Measurements from ENCODE around the gene MOBP.

DNA sequence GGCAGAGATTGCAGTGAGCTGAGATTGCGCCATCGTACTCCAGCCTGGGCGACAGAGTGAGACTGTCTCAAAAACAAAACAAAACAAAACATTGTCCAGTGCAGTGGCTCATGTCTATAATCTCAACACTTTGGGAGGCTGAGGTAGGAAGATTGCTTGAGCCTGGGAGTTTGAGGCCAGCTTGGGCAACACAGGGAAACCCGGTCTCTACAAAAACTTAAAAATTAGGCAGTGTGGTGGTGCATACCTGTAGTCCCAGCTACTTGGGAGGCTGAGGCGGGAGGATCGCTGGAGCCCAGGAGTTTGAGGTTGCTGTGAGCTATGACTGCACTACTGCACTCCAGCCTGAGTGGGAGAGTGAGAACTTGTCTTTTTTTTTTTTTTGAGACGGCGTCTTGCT, 27.2 kb upstream of the MOBP start:
- TF ChIP-seq, protein P1, sequence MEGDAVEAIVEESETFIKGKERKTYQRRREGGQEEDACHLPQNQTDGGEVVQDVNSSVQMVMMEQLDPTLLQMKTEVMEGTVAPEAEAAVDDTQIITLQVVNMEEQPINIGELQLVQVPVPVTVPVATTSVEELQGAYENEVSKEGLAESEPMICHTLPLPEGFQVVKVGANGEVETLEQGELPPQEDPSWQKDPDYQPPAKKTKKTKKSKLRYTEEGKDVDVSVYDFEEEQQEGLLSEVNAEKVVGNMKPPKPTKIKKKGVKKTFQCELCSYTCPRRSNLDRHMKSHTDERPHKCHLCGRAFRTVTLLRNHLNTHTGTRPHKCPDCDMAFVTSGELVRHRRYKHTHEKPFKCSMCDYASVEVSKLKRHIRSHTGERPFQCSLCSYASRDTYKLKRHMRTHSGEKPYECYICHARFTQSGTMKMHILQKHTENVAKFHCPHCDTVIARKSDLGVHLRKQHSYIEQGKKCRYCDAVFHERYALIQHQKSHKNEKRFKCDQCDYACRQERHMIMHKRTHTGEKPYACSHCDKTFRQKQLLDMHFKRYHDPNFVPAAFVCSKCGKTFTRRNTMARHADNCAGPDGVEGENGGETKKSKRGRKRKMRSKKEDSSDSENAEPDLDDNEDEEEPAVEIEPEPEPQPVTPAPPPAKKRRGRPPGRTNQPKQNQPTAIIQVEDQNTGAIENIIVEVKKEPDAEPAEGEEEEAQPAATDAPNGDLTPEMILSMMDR (IDR thresholded peaks at IDR 0.05), result no peak
- TF ChIP-seq ZFX (IDR thresholded peaks at IDR 0.05; ENCODE audit: borderline replicate concordance), result no peak

All from 22Rv1 (cell line).